ENCODE data around the gene CORO2B. TPM values are rescaled to one million over a fixed set of nuclear protein-coding genes. Genes with fewer than 3 reads are reported as not detected.
A peak's percentile ranks its signal among the peaks of the same experiment; 100 is the strongest.

The CORO2B gene
- polyA plus RNA-seq, 3 donors: 0.03 TPM; not detected in 2

GRCh38 chr15:68598171-68599152 is 19.7 kb downstream of the CORO2B start:
- H3K27ac ChIP-seq (ENCODE audit: low read depth in 1 of 2, low read length in 2 of 2): no peak overlapping the region
- no peak for TF ChIP-seq CTCF (IDR thresholded peaks at IDR 0.05)
- no peaks in the 10 kb centered on the region for H3K36me3 ChIP-seq (replicated peaks in 1 of 2; ENCODE audit: control insufficient read depth in 1 of 2, insufficient read depth in 2 of 2, low read length in 2 of 2)
- no peak overlapping the region for H3K4me3 Mint-ChIP-seq
- H3K36me3 Mint-ChIP-seq: no peaks in the 10 kb centered on the region
- no peaks in the 10 kb centered on the region for H3K9me3 ChIP-seq (replicated peaks in 1 of 2; ENCODE audit: control insufficient read depth in 1 of 2, insufficient read depth in 1 of 2, low read length in 2 of 2)
- H3K4me1 ChIP-seq (ENCODE audit: control insufficient read depth in 1 of 2, insufficient read depth in 2 of 2, low read length in 2 of 2): peaks cover 0 to 3% of the 10 kb centered on the region in 2 donors
- H3K27me3 ChIP-seq (ENCODE audit: control insufficient read depth in 2 of 2, insufficient read depth in 2 of 2, low read length in 2 of 2): no peaks in the 10 kb centered on the region
- H3K4me1 Mint-ChIP-seq: peaks cover 9% of the 10 kb centered on the region
- peaks cover 1 to 11% (median 5%) of the 10 kb centered on the region in 3 donors for H3K27me3 Mint-ChIP-seq (ENCODE audit: low read depth in 3 of 3)
- no peak for DNase-seq
- no peaks in the 10 kb centered on the region for H4K20me1 ChIP-seq (ENCODE audit: insufficient read depth, low read length)
- H3K27ac Mint-ChIP-seq: peak overlapping the region in 1 of 7 donors; percentile 58
- H3K9me3 Mint-ChIP-seq: no peaks in the 10 kb centered on the region
- 58% methylated on average over 8 of the region's 14 CpGs for WGBS (ENCODE audit: insufficient coverage)
- H3K4me2 ChIP-seq (replicated peaks; ENCODE audit: extremely low read depth, low read length, poor library complexity, severe bottlenecking): no peak overlapping the region
- no peak overlapping the region for H3K4me3 ChIP-seq (replicated peaks in 1 of 3; ENCODE audit: low read depth in 2 of 3, low read length in 3 of 3)
- intact Hi-C loops (cut with micrococcal nuclease): no loop called here
- no peak overlapping the region for H2AFZ ChIP-seq (ENCODE audit: insufficient read depth, low read depth, low read length, poor library complexity, severe bottlenecking)
- no peak overlapping the region for H3K9ac ChIP-seq (ENCODE audit: insufficient read depth, low read length, poor library complexity, severe bottlenecking)
- no peaks in the 10 kb centered on the region for H3K79me2 ChIP-seq (ENCODE audit: insufficient read depth, low read length)

- H3K27me3 Mint-ChIP-seq (ENCODE audit: low read depth in 3 of 3): peaks cover 1 to 7% (median 5%) of the 10 kb centered on the region in 3 donors
- H3K27ac Mint-ChIP-seq: peak overlapping the region in 1 of 7 donors; percentile 58
- peaks cover 0 to 3% (median 0%) of the 10 kb centered on the region in 7 donors for H3K9me3 Mint-ChIP-seq
- no peaks in the 10 kb centered on the region for H3K27me3 ChIP-seq (ENCODE audit: control insufficient read depth in 2 of 2, insufficient read depth in 2 of 2, low read length in 2 of 2)
- DNase-seq: no peak
- H3K4me1 Mint-ChIP-seq: peaks cover 7% of the 10 kb centered on the region
- H3K79me2 ChIP-seq (ENCODE audit: insufficient read depth, low read length): no peaks in the 10 kb centered on the region
- H4K20me1 ChIP-seq (ENCODE audit: insufficient read depth, low read length): no peaks in the 10 kb centered on the region
- no peak overlapping the region for H3K4me2 ChIP-seq (replicated peaks; ENCODE audit: extremely low read depth, low read length, poor library complexity, severe bottlenecking)
- H3K9me3 ChIP-seq (replicated peaks in 1 of 2; ENCODE audit: control insufficient read depth in 1 of 2, insufficient read depth in 1 of 2, low read length in 2 of 2): no peaks in the 10 kb centered on the region
- no peak overlapping the region for H3K27ac ChIP-seq (ENCODE audit: low read depth in 1 of 2, low read length in 2 of 2)
- intact Hi-C loops (cut with micrococcal nuclease): no loop called here
- peaks cover 0 to 3% of the 10 kb centered on the region in 2 donors for H3K4me1 ChIP-seq (ENCODE audit: control insufficient read depth in 1 of 2, insufficient read depth in 2 of 2, low read length in 2 of 2)
- H2AFZ ChIP-seq (ENCODE audit: insufficient read depth, low read depth, low read length, poor library complexity, severe bottlenecking): no peak overlapping the region
- H3K36me3 Mint-ChIP-seq: no peaks in the 10 kb centered on the region
- WGBS (ENCODE audit: insufficient coverage): no CpG with 5 or more reads among the region's 6 CpGs
- no peak overlapping the region for H3K9ac ChIP-seq (ENCODE audit: insufficient read depth, low read length, poor library complexity, severe bottlenecking)
- no peak overlapping the region for H3K4me3 Mint-ChIP-seq
- no peak for TF ChIP-seq CTCF (IDR thresholded peaks at IDR 0.05)
- H3K36me3 ChIP-seq (replicated peaks in 1 of 2; ENCODE audit: control insufficient read depth in 1 of 2, insufficient read depth in 2 of 2, low read length in 2 of 2): no peaks in the 10 kb centered on the region
- H3K4me3 ChIP-seq (replicated peaks in 1 of 3; ENCODE audit: low read depth in 2 of 3, low read length in 3 of 3): no peak overlapping the region
Measured at GRCh38 chr15:68599153-68599545, 20.4 kb downstream of the CORO2B start.

All from CD14-positive monocyte (primary cell).